Ishikawa (cell line): ENCODE data around the gene NYNRIN.

Experiments used
- CEBPB ChIP-seq: IDR thresholded peaks from 2 replicates; pipeline ENCODE4 v1.6.1; 2012
- CREB1 ChIP-seq: IDR thresholded peaks from 2 replicates; pipeline ENCODE4 v1.6.1; 2012; ENCODE audit warnings: low read depth
- EGR1 ChIP-seq: IDR thresholded peaks from 2 replicates; pipeline ENCODE4 v1.6.1; 2012
- EP300 ChIP-seq: IDR thresholded peaks from 2 replicates; pipeline ENCODE4 v1.6.1; 2012; ENCODE audit warnings: borderline replicate concordance
- FOXM1 ChIP-seq: IDR thresholded peaks from 2 replicates; pipeline ENCODE4 v1.6.1; 2012; ENCODE audit warnings: low read depth, borderline replicate concordance
- MAX ChIP-seq: IDR thresholded peaks from 2 replicates; pipeline ENCODE4 v1.6.1; 2012
- NFIC ChIP-seq: IDR thresholded peaks from 2 replicates; pipeline ENCODE4 v1.6.1; 2012
- RAD21 ChIP-seq: IDR thresholded peaks from 2 replicates; pipeline ENCODE4 v1.6.1; 2012; ENCODE audit warnings: low read depth
- REST ChIP-seq: IDR thresholded peaks from 2 replicates; pipeline ENCODE4 v1.6.1; 2012; ENCODE audit warnings: low read depth, mild to moderate bottlenecking
- TAF1 ChIP-seq: IDR thresholded peaks from 2 replicates; pipeline ENCODE4 v1.6.1; 2012; ENCODE audit warnings: low read depth, mild to moderate bottlenecking
- TCF12 ChIP-seq: IDR thresholded peaks from 2 replicates; pipeline ENCODE4 v1.6.1; 2012; ENCODE audit warnings: low read depth
- TEAD4 ChIP-seq: IDR thresholded peaks from 2 replicates; pipeline ENCODE4 v1.6.1; 2012
- USF1 ChIP-seq: IDR thresholded peaks from 2 replicates; pipeline ENCODE4 v1.6.1; 2012
- YY1 ChIP-seq: IDR thresholded peaks from 2 replicates; pipeline ENCODE4 v1.6.1; 2012; ENCODE audit warnings: low read depth
- ZBTB7A ChIP-seq: IDR thresholded peaks from 2 replicates; pipeline ENCODE4 v1.6.1; 2012; ENCODE audit warnings: low read depth

The NYNRIN gene

GRCh38 chr14:24422261-24422660 lies 23.5 kb downstream of the NYNRIN start:
- TF ChIP-seq ZBTB7A, result no peak
- TF ChIP-seq MAX, result no peak

GRCh38 chr14:24422694-24423601 lies 24.1 kb downstream of the NYNRIN start:
- TF ChIP-seq TAF1 (no peak), USF1 (no peak), REST (no peak)

- TF ChIP-seq CREB1, result no peak
- TF ChIP-seq REST, result no peak
- TF ChIP-seq YY1, result no peak
- peak; percentile 95 for TF ChIP-seq NFIC
Measured at GRCh38 chr14:24425704-24426103, 26.9 kb downstream of the NYNRIN start.

- TF ChIP-seq ZBTB7A (no peak), TCF12 (no peak), TAF1 (no peak), FOXM1 (no peak)
Measured at GRCh38 chr14:24426150-24426911, 27.5 kb downstream of the NYNRIN start.

GRCh38 chr14:24426912-24427536 lies 28.2 kb downstream of the NYNRIN start:
- TF ChIP-seq FOXM1, result no peak
- no peak for TF ChIP-seq TCF12
- TF ChIP-seq MAX, result no peak
- no peak for TF ChIP-seq YY1
- no peak for TF ChIP-seq EP300
- TF ChIP-seq CREB1, result no peak
- no peak for TF ChIP-seq TEAD4
- no peak for TF ChIP-seq EGR1
- TF ChIP-seq RAD21, result no peak
- no peak for TF ChIP-seq CEBPB
- no peak for TF ChIP-seq USF1
- no peak for TF ChIP-seq TAF1
- TF ChIP-seq NFIC, result no peak
- TF ChIP-seq REST, result no peak
- TF ChIP-seq ZBTB7A, result no peak
